NCI-H1092 (cell line): ENCODE data around the gene FITM2.
"Not testable (repeated sequence)": the region's sequence is repeated elsewhere in the genome, so short reads cannot be mapped to it uniquely, and the experiment has no call there.

ENCODE experiments used
- DNase-seq: peaks from one replicate; lab custom pipeline; 2025; lab: John Stamatoyannopoulos, UW

FITM2 gene

GRCh38 chr20:44331201-44331600 is 20.2 kb upstream of the FITM2 start:
- no peak for DNase-seq

GRCh38 chr20:44328428-44328827 is 17.4 kb upstream of the FITM2 start:
- DNase-seq: no peak

GRCh38 chr20:44327748-44328147 is 16.7 kb upstream of the FITM2 start:
- not testable (repeated sequence) for DNase-seq

GRCh38 chr20:44326391-44327159 is 15.6 kb upstream of the FITM2 start:
- DNase-seq: no peak

- DNase-seq: no peak
Observed at GRCh38 chr20:44324343-44324742, 13.3 kb upstream of the FITM2 start.

GRCh38 chr20:44319839-44320422 is 8.9 kb upstream of the FITM2 start:
- DNase-seq: no peak

GRCh38 chr20:44314870-44315269 is 3.9 kb upstream of the FITM2 start:
- DNase-seq: no peak

- DNase-seq: no peak
Observed at GRCh38 chr20:44309763-44310663, 989 bp downstream of the FITM2 start.

- DNase-seq: no peak
Observed at GRCh38 chr20:44306927-44307326, 4.1 kb downstream of the FITM2 start.

GRCh38 chr20:44304383-44304782 is 6.6 kb downstream of the FITM2 start:
- DNase-seq: no peak

GRCh38 chr20:44302736-44303135 is 8.3 kb downstream of the FITM2 start:
- DNase-seq: no peak

GRCh38 chr20:44302026-44302669 is 8.9 kb downstream of the FITM2 start:
- no peak for DNase-seq

- no peak for DNase-seq
Observed at GRCh38 chr20:44301285-44301684, 9.7 kb downstream of the FITM2 start.

- not testable (repeated sequence) for DNase-seq
Observed at GRCh38 chr20:44299011-44299535, 11.9 kb downstream of the FITM2 start.

- DNase-seq: no peak
Observed at GRCh38 chr20:44297721-44298120, 13.3 kb downstream of the FITM2 start.

GRCh38 chr20:44296011-44296410 is 15.0 kb downstream of the FITM2 start:
- peak; percentile 26 for DNase-seq

GRCh38 chr20:44291754-44292153 is 19.2 kb downstream of the FITM2 start:
- DNase-seq: no peak

GRCh38 chr20:44288252-44288651 is 22.8 kb downstream of the FITM2 start:
- DNase-seq: no peak

GRCh38 chr20:44287272-44288097 is 23.5 kb downstream of the FITM2 start:
- DNase-seq: no peak

GRCh38 chr20:44284032-44284431 is 27.0 kb downstream of the FITM2 start:
- no peak for DNase-seq

- no peak for DNase-seq
Observed at GRCh38 chr20:44282192-44282591, 28.8 kb downstream of the FITM2 start.
